Upper lobe of right lung (tissue), 1 donor: ENCODE measurements around the gene LINGO1. TPM values are rescaled to one million over a fixed set of nuclear protein-coding genes. Genes with fewer than 3 reads are reported as not detected.

ENCODE experiments used
- ATAC-seq: fragments of 200-7000 bp; cut with Tn5 transposase; one replicate; pipeline ENCODE4 v1.9.1; 2020; ENCODE audit warnings: mild to moderate bottlenecking, moderate library complexity
- DNase-seq: peaks from one replicate; pipeline ENCODE4 v3.0.0-alpha.2; 2020
- H3K27ac ChIP-seq: fragments of 200-600 bp; one replicate; pipeline ENCODE4 v1.8.0; 2022
- H3K27me3 ChIP-seq: fragments of 200-600 bp; one replicate; pipeline ENCODE4 v1.8.0; 2022; ENCODE audit warnings: mild to moderate bottlenecking
- H3K36me3 ChIP-seq: fragments of 200-600 bp; one replicate; pipeline ENCODE4 v1.8.0; 2022
- H3K4me1 ChIP-seq: fragments of 200-600 bp; one replicate; pipeline ENCODE4 v1.8.0; 2022
- H3K4me3 ChIP-seq: fragments of 200-600 bp; one replicate; pipeline ENCODE4 v1.8.0; 2022; ENCODE audit warnings: mild to moderate bottlenecking
- H3K9me3 ChIP-seq: fragments of 200-600 bp; one replicate; pipeline ENCODE4 v1.8.0; 2022
- intact Hi-C: fragments of 100-400 bp; cut with DNase I; formaldehyde crosslinking; loops from one replicate; pipeline ENCODE4 v1.11.0; 2022
- total RNA-seq: library from RNA; stranded (reverse); fragmentation: NEBNext Ultra II Directional; extraction: Animal tissue kit (Norgen Biotek cat#: 25700); gene quantifications from one replicate; pipeline ENCODE4 v1.2.1, GENCODE V29; 2021
- TF ChIP-seq, protein P1 (sequence below): fragments of 200-600 bp; IDR thresholded peaks from one replicate; pipeline ENCODE4 v1.8.0; 2022; ENCODE audit warnings: antibody characterized with exemption
- donor health status: DM: no; HTN: yes; CAD: no; lungs with severe emphysema.

Gene LINGO1
- total RNA-seq, 1 donor from 2014 or later, result 0.98 TPM

DNA sequence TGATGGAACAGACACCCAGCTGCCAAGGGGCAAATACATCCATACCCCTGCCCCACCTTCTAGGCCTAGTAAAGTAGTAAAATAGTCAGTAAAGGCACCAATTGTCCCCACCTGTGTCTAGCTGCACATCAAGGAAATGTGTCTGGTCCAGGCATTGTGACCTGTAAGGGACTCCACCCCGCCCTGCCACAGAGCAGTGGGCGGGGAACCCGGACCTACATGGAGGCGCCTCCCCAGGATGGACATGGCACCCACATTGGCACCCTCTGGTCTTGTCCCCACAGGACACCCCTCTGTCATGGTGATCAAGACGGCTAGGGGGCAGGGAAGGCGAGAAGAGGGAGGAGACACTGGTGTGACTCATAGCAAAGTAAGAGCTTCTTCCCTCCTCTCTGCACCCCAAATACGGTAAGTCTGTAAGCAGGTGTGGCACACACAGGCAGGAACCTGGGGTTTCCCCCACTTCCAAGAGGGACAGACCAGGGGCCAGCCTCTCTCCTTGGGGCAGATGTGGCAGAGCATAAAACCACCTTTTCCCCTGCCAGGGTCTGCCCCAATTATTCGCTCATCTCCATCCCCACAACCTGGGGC is 13.5 kb upstream of the LINGO1 start:
- no peak for DNase-seq
- H3K4me3 ChIP-seq, result no peak overlapping the region
- intact Hi-C loops, result no loop called here
- no peaks in the 10 kb centered on the region for H3K4me1 ChIP-seq
- ATAC-seq, result no peak
- no peaks in the 10 kb centered on the region for H3K9me3 ChIP-seq
- TF ChIP-seq, protein P1, sequence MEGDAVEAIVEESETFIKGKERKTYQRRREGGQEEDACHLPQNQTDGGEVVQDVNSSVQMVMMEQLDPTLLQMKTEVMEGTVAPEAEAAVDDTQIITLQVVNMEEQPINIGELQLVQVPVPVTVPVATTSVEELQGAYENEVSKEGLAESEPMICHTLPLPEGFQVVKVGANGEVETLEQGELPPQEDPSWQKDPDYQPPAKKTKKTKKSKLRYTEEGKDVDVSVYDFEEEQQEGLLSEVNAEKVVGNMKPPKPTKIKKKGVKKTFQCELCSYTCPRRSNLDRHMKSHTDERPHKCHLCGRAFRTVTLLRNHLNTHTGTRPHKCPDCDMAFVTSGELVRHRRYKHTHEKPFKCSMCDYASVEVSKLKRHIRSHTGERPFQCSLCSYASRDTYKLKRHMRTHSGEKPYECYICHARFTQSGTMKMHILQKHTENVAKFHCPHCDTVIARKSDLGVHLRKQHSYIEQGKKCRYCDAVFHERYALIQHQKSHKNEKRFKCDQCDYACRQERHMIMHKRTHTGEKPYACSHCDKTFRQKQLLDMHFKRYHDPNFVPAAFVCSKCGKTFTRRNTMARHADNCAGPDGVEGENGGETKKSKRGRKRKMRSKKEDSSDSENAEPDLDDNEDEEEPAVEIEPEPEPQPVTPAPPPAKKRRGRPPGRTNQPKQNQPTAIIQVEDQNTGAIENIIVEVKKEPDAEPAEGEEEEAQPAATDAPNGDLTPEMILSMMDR, result no peak
- no peaks in the 10 kb centered on the region for H3K36me3 ChIP-seq
- no peak overlapping the region for H3K27ac ChIP-seq
- peaks cover 4% of the 10 kb centered on the region for H3K27me3 ChIP-seq

DNA sequence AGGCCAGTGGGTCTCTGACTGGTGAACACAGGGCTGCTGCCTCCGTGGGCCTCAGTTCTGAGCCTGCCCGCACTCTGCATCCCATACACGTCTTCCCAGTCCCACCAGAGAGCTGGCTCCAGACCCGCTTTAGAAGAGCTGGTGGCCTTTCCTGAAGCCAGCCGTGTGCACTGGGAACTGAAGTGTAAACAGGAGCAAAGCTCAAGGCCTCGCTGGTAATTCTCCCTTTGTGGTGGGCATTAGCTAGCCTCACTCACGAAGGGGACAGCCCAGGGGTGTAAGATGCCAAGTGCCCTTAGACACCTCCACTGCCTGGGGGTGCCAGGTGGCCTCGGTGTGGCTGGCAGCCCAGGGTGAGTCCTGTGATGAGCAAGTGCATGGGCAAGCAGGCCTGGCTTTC is 12.9 kb upstream of the LINGO1 start:
- H3K27ac ChIP-seq, result no peak overlapping the region
- H3K9me3 ChIP-seq, result no peaks in the 10 kb centered on the region
- TF ChIP-seq, protein P1, result no peak
- H3K4me1 ChIP-seq, result no peaks in the 10 kb centered on the region
- H3K4me3 ChIP-seq, result no peak overlapping the region
- no peak for ATAC-seq
- H3K27me3 ChIP-seq, result peaks cover 4% of the 10 kb centered on the region
- intact Hi-C loops, result no loop called here
- DNase-seq, result no peak
- H3K36me3 ChIP-seq, result no peaks in the 10 kb centered on the region

DNA sequence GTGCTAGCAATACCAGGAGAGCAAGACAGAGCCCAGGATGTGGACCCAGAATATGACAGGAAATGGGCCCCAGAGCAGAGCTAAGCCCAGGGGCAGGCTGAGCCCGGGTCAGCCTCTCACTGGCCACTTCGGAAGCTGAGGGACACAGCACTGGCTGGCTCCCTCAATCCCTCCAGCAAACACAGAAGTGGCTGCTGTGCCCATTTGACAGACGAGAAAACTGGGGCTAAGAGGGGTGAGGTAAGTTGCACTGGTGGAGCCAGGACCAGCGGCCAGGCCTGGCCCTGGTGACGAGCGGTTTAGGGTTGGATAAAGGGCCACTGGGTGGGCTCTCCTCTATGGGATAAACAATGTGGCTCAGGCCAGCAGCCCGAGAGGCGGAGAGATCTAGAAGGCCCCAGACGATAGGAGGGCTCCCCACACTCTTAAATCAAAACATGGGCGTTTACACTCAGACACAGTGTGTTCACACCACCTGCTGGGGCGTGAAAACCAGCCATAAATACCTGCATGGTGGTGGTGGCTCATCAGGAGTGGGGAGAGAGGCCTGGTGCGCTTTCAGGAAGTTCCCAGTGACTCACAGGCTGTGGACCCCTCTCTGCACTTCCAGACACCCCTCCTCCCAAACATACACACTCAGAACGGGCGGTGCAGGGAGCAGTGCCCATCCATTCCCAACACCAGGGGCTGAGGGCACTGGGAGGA is 12.0 kb upstream of the LINGO1 start:
- ATAC-seq (no peak), DNase-seq (no peak)
- Histone ChIP-seq H3K27me3 (peaks cover 4% of the 10 kb centered on the region), H3K9me3 (no peaks in the 10 kb centered on the region), H3K4me1 (no peaks in the 10 kb centered on the region), H3K27ac (no peak overlapping the region), H3K4me3 (no peak overlapping the region), H3K36me3 (no peaks in the 10 kb centered on the region)
- TF ChIP-seq, protein P1, result no peak
- intact Hi-C loops, result no loop called here

DNA sequence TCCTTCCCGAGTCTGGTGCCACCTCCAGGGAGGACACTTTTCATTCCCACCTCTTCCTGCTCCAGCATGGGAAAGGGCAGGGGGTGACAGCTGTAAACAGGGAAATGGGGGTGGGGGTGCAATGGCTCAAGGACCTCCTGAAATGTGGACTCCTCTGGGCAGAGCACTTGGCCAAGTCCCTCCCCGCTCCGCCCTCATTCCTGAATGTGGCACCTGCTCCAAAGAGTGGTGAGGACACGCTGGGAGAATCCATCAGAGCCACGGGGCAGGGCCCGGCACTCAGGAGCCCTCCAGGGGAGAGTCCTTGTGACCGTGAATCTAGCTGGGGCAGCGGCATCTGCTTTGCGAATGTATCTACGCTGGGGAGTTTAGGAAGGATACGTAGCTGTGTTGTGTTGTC is 11.1 kb upstream of the LINGO1 start:
- no peak for ATAC-seq
- Histone ChIP-seq H3K27ac (no peak overlapping the region), H3K9me3 (no peaks in the 10 kb centered on the region), H3K4me1 (no peaks in the 10 kb centered on the region), H3K36me3 (no peaks in the 10 kb centered on the region), H3K27me3 (peaks cover 4% of the 10 kb centered on the region), H3K4me3 (no peak overlapping the region)
- DNase-seq, result no peak
- TF ChIP-seq, protein P1, result no peak
- intact Hi-C loops, result no loop called here

DNA sequence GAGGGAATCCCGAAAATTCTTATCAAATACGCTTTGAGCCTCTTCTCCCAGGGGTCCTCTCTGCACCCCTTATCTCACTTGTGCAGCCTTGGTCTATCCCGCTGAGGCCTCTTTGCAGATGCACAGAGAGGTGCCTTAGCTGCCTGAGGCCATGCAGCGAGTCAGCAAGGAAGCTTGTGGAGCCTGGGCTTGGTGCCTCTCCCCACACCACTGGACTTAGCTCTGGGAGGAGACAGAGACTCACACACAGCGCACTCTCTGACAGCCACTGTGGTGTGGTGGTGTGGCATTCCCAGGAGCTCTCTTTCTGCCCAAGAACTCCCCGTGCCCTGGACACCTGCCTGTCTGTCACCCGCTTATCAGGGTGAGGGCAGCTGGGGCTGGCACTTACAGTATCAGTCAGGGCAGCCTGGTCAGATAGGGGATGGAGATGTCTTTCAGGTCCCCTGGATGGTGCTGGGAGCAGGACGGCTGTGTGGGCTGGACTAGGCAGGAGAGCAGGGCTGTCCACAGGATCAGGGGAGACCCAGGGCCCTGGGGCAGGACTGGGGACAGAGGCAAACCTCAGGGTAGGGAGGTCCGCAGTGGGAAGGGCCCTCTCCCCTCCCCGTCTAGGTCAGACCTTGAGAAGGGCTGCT is 10.2 kb upstream of the LINGO1 start:
- Histone ChIP-seq H3K27me3 (peaks cover 4% of the 10 kb centered on the region), H3K4me1 (no peaks in the 10 kb centered on the region), H3K36me3 (no peaks in the 10 kb centered on the region), H3K9me3 (no peaks in the 10 kb centered on the region), H3K4me3 (no peak overlapping the region), H3K27ac (no peak overlapping the region)
- ATAC-seq (no peak), DNase-seq (no peak)
- intact Hi-C loops, result no loop called here
- TF ChIP-seq, protein P1, result no peak
